KMS-11 (cell line): ENCODE results near the gene MRPL17.

Experiments used
- H2AFZ ChIP-seq: fragments of 200-600 bp; sonication (generic); 2 replicates; pipeline ENCODE4 v1.6.1; 2016; ENCODE audit warnings: antibody characterized with exemption, mixed run types, low read depth
- H3K27ac ChIP-seq: fragments of 200-600 bp; sonication (generic); 2 replicates; pipeline ENCODE4 v1.6.1; 2016; ENCODE audit warnings: mild to moderate bottlenecking, mixed run types
- H3K27me3 ChIP-seq: fragments of 200-600 bp; sonication (generic); 2 replicates; pipeline ENCODE4 v1.6.1; 2017; ENCODE audit warnings: mild to moderate bottlenecking, low read depth, mixed run types, moderate library complexity; ENCODE audit not compliant: insufficient read depth
- H3K36me3 ChIP-seq: fragments of 200-600 bp; sonication (generic); 2 replicates; pipeline ENCODE4 v1.6.1; 2017; ENCODE audit warnings: mild to moderate bottlenecking, mixed run types; ENCODE audit not compliant: insufficient read depth
- H3K4me1 ChIP-seq: fragments of 200-600 bp; sonication (generic); 2 replicates; pipeline ENCODE4 v1.6.1; 2016; ENCODE audit warnings: mild to moderate bottlenecking, low read depth, mixed run types; ENCODE audit not compliant: poor library complexity, severe bottlenecking
- H3K4me2 ChIP-seq: fragments of 200-600 bp; sonication (generic); 2 replicates; pipeline ENCODE4 v1.7.0; 2016; ENCODE audit warnings: mild to moderate bottlenecking, mixed run types
- H3K4me3 ChIP-seq: fragments of 200-600 bp; sonication (generic); IDR thresholded peaks from 2 replicates; pipeline ENCODE4 v1.6.1; 2017; ENCODE audit warnings: low read depth, low read length, mixed read lengths; ENCODE audit not compliant: insufficient read depth
- H3K79me2 ChIP-seq: fragments of 200-600 bp; sonication (generic); 2 replicates; pipeline ENCODE4 v1.6.1; 2016; ENCODE audit warnings: low read depth, mixed run types; ENCODE audit not compliant: insufficient read depth
- H3K9ac ChIP-seq: fragments of 200-600 bp; sonication (generic); 2 replicates; pipeline ENCODE4 v1.6.1; 2016; ENCODE audit warnings: mild to moderate bottlenecking, mixed run types
- H4K20me1 ChIP-seq: fragments of 200-600 bp; sonication (generic); 2 replicates; pipeline ENCODE4 v1.6.1; 2016; ENCODE audit warnings: mild to moderate bottlenecking, mixed run types; ENCODE audit not compliant: insufficient read depth
- TF ChIP-seq, protein P1 (sequence below): fragments of 200-600 bp; sonication (generic); conservative IDR thresholded peaks from 2 replicates; pipeline ENCODE4 v1.6.1; 2017; ENCODE audit warnings: low read depth, mild to moderate bottlenecking, antibody characterized with exemption, low read length, moderate library complexity, mixed read lengths

Gene MRPL17

GRCh38 chr11:6664551-6664950 is 18.6 kb downstream of the MRPL17 start:
- no peak overlapping the region for H3K27ac ChIP-seq
- H2AFZ ChIP-seq = no peak overlapping the region
- H3K4me2 ChIP-seq = no peak overlapping the region
- no peaks in the 10 kb centered on the region for H4K20me1 ChIP-seq
- H3K36me3 ChIP-seq = no peaks in the 10 kb centered on the region
- TF ChIP-seq, protein P1, sequence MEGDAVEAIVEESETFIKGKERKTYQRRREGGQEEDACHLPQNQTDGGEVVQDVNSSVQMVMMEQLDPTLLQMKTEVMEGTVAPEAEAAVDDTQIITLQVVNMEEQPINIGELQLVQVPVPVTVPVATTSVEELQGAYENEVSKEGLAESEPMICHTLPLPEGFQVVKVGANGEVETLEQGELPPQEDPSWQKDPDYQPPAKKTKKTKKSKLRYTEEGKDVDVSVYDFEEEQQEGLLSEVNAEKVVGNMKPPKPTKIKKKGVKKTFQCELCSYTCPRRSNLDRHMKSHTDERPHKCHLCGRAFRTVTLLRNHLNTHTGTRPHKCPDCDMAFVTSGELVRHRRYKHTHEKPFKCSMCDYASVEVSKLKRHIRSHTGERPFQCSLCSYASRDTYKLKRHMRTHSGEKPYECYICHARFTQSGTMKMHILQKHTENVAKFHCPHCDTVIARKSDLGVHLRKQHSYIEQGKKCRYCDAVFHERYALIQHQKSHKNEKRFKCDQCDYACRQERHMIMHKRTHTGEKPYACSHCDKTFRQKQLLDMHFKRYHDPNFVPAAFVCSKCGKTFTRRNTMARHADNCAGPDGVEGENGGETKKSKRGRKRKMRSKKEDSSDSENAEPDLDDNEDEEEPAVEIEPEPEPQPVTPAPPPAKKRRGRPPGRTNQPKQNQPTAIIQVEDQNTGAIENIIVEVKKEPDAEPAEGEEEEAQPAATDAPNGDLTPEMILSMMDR = no peak
- H3K9ac ChIP-seq = no peak overlapping the region
- H3K4me1 ChIP-seq = no peaks in the 10 kb centered on the region
- H3K27me3 ChIP-seq = no peaks in the 10 kb centered on the region
- H3K4me3 ChIP-seq = no peak overlapping the region
- H3K79me2 ChIP-seq = no peaks in the 10 kb centered on the region

GRCh38 chr11:6663794-6664469 is 19.2 kb downstream of the MRPL17 start:
- H3K36me3 ChIP-seq = no peaks in the 10 kb centered on the region
- no peak overlapping the region for H3K4me2 ChIP-seq

GRCh38 chr11:6660712-6661111 is 22.4 kb downstream of the MRPL17 start:
- H3K27me3 ChIP-seq = no peaks in the 10 kb centered on the region
- H3K4me1 ChIP-seq = no peaks in the 10 kb centered on the region
- no peaks in the 10 kb centered on the region for H4K20me1 ChIP-seq
- H3K4me2 ChIP-seq = no peak overlapping the region
- TF ChIP-seq, protein P1 = no peak
- no peak overlapping the region for H3K4me3 ChIP-seq
- no peak overlapping the region for H2AFZ ChIP-seq
- no peaks in the 10 kb centered on the region for H3K36me3 ChIP-seq
- H3K79me2 ChIP-seq = no peaks in the 10 kb centered on the region
- no peak overlapping the region for H3K9ac ChIP-seq
- no peak overlapping the region for H3K27ac ChIP-seq

More at GRCh38 chr11:6663794-6664469, 19.2 kb downstream of the MRPL17 start:
- Histone ChIP-seq H3K27ac (no peak overlapping the region), H3K4me1 (no peaks in the 10 kb centered on the region), H4K20me1 (no peaks in the 10 kb centered on the region), H3K9ac (no peak overlapping the region), H3K27me3 (no peaks in the 10 kb centered on the region), H3K79me2 (no peaks in the 10 kb centered on the region), H2AFZ (no peak overlapping the region), H3K4me3 (no peak overlapping the region)
- TF ChIP-seq, protein P1 = no peak

DNA sequence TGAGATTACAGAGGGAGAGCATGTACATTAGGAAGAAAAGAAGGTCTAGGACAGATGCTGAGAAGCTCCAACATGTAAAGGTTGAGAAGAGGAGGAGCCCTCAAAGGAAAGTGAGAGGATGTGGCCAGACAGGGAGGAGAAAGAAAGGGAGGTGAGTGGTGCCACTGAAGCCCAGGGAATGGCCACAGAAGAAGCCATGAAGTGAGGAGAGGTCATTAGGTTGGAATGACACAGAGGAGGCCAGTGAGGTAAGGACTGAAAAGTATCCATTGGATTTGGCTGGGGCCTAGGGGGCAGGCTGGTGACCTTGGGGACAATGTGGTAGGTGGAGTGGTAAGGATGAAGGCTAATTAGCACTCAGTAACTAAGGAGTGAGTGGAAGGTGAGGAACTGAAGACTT is 24.5 kb downstream of the MRPL17 start:
- H3K79me2 ChIP-seq = no peaks in the 10 kb centered on the region
- no peak overlapping the region for H3K4me3 ChIP-seq

More for the DNA sequence above, 24.5 kb downstream of the MRPL17 start:
- H4K20me1 ChIP-seq = no peaks in the 10 kb centered on the region
- H3K27ac ChIP-seq = no peak overlapping the region
- no peak overlapping the region for H3K9ac ChIP-seq
- TF ChIP-seq, protein P1 = no peak
- H3K36me3 ChIP-seq = no peaks in the 10 kb centered on the region
- no peak overlapping the region for H3K4me2 ChIP-seq
- H2AFZ ChIP-seq = no peak overlapping the region
- no peaks in the 10 kb centered on the region for H3K4me1 ChIP-seq
- no peaks in the 10 kb centered on the region for H3K27me3 ChIP-seq
